GM19239 (cell line): ENCODE measurements around the gene PTCH2.
A peak's percentile ranks its signal among the peaks of the same experiment; 100 is the strongest.
"Not testable (repeated sequence)": the region's sequence is repeated elsewhere in the genome, so short reads cannot be mapped to it uniquely, and the experiment has no call there.

ENCODE experiments used
- DNase-seq: peaks from one replicate; pipeline ENCODE4 v3.0.0; 2011; ENCODE audit warnings: low spot score; ENCODE audit not compliant: insufficient read length
- FAIRE-seq: peaks from 2 replicates; lab custom pipeline; 2011; peaks lifted over from hg19 to GRCh38; lab: Jason Lieb, UNC

PTCH2 gene

DNA sequence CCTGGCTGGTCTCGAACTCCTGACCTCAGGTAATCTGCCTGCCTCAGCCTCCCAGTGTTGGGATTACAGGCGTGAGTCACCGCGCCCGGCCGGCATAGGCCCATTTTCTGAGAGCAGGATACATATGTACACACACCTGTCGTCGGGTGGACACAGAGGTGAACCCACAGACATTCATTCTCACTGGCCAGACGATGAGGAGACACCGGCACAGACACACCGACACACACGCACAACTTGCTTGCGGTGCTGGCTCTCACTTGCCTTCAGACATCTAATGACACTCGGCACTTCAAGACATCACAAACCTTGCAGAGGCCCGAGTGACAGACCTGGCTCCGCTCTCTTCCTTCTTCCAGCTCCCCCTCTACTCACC is 579 bp downstream of the PTCH2 start:
- no peak for DNase-seq
- no peak for FAIRE-seq

DNA sequence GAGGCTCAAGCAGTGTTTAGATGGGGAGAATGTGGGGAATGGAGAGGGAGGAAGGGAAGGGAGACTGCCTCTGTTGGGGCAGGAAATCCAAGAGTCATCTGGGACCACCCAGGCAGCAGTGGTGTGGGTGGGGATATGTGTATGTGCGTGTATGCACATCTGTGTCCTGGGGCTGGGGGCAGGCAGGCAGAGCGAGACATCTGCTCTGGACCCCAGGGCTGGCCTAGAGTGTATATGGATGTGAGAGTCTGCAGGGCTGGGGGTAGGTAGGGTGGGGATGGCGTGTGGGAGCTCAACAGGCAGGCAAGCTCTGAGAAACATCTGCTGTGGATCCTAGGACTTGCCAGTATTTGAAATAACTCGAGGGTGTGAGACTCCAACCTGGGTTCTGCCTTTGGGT is 3.5 kb downstream of the PTCH2 start:
- FAIRE-seq (no peak), DNase-seq (no peak)

DNA sequence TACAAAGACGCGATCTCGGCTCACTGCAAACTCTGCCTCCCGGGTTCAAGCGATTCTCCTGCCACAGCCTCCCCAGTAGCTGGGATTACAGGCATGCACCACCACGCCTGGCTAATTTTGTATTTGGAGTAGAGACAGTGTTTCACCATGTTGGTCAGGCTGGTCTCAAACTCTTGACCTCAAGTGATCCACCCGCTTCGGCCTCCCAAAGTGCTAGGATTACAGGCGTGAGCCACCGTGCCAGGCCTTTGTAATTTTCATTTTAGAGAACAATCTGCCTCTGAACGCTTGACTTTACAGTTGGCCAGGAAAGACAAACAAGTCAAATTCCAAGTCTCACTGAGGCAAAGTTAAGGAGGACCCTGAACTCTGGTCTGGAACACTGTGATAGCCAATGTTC is 4.8 kb downstream of the PTCH2 start:
- FAIRE-seq, DNase-seq: not testable (repeated sequence)

DNA sequence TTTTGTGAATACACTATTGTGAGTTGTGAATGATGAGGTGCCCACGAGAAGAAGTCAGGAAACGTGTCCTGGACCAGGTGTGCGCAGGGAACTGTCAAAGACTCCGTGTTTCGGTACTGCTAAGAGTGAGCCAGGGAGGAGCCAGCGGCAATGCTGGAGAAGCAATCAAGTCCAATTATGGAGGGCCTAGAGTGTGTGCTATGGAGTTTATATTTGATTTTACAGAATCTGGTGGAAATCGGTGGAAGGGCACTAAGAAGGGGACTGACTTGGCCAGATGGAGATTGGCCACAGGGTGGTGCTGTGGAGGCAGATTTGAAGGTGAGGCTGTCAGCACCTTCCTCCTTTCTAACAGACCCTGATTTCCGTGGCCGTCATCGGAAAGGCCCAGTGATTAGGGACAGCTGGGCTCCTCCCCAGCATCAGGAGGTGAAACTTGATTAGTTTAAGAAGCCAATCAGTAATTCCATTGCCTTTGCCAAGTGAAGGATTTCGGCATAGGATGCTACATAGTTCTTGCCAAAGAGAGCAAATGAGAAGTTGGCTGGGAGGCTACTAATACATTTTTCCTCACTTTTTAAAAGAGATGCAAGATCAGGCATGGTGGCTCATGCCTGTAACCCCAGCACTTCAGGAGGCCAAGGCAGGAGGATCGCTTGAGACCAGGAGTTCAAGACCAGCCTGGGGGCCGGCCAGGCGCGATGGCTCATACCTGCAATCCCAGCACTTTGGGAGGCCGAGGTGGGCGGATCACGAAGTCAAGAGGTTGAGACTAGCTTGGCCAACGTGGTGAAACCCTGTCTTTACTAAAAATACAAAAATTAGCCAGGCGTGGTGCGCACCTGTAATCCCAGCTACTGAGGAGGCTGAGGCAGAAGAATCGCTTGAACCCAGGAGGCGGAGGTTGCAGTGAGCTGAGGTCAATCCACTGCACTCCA is 7.0 kb downstream of the PTCH2 start:
- peak; percentile 97 for FAIRE-seq
- DNase-seq, result peak; percentile 89

DNA sequence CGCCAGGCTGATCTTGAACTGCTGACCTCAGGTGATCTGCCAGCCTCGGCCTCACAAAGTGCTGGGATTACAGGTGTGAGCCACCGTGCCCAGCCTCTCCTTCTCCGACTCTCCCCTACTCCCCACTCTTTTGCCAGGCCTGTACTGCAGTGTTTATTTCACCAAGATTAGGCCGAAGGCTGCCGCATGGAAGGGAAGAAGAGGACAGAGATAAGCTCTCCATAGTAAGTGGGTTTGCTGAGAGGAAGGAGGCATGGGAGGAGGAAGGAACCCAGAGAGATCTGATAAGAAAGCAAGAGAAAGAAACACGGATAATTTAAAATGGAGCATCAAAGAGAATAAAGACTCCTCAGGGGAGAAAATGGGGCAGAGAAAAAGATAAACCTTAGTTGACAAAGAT is 8.7 kb downstream of the PTCH2 start:
- no peak for DNase-seq
- no peak for FAIRE-seq

DNA sequence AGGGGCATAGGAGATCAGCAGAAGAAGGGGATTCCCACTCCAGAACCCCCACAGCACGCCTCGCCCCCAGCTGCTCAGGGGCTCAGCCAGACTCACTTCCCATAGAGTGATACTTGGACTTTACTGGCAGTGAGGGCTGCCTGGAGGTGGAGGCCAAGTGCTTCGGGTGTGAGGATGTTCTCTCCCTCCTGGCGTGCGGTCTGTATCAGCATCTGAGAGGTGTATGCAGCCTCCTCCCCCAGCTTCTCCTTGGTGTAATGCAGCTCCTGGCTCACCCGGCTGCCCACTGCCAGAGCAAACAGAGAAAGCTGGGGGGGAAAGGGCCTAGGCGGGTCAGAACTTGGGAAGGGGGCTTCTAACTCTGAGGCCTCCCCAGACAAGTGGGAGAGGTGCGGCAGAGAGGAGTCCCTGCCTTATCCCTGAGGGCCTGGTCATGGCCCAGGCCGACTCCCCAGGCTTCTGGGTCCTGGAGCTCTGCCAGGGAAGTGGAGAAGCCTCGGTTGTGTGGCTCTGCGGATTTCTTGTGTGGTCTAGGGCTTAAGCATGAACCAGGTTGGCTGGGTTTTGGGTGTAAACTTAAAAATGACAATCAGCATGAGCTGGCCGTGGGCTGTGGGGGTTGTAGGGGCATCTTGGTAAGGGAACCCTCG is 10.9 kb downstream of the PTCH2 start:
- DNase-seq (no peak), FAIRE-seq (no peak)

DNA sequence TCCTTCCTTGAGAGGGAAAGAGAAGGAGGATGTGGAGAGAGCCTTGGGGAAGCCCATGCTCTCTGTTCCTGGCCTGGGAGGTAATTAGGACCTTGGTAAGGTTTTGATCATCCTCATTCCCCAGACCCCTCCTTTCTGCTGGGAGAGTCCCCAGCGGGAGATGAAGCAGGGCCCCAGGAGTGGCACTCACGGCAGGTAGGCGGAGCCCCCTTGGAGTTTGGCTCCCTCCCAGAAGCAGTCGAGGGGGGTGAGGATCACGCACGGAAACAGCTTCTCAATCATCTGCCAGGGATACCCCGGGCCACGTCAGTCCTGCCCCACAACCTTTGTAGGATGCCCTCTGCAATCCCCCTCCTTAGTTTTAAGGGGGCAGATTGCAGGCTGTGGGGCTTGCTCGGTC is 11.5 kb downstream of the PTCH2 start:
- DNase-seq, result no peak
- no peak for FAIRE-seq

DNA sequence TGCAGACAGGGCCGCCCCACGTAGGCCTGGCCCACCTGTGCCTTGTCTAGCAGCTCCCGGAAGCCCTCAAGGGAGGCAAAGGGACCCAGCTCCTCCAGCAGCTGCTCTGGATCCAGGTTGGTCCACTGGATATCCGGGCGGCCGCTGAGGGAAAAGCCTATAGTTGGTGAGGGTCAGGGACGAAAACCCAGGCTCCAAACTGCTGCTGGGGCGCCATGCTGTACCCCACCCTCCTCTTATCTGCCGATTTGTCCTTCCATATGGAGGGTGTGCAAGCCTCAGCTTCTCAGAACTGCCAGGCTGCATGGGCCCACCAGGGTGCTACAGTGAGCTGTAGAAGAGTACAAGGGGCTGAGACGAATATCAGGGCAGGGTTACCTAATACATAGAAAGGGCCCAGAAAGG is 12.2 kb downstream of the PTCH2 start:
- DNase-seq (no peak), FAIRE-seq (no peak)

DNA sequence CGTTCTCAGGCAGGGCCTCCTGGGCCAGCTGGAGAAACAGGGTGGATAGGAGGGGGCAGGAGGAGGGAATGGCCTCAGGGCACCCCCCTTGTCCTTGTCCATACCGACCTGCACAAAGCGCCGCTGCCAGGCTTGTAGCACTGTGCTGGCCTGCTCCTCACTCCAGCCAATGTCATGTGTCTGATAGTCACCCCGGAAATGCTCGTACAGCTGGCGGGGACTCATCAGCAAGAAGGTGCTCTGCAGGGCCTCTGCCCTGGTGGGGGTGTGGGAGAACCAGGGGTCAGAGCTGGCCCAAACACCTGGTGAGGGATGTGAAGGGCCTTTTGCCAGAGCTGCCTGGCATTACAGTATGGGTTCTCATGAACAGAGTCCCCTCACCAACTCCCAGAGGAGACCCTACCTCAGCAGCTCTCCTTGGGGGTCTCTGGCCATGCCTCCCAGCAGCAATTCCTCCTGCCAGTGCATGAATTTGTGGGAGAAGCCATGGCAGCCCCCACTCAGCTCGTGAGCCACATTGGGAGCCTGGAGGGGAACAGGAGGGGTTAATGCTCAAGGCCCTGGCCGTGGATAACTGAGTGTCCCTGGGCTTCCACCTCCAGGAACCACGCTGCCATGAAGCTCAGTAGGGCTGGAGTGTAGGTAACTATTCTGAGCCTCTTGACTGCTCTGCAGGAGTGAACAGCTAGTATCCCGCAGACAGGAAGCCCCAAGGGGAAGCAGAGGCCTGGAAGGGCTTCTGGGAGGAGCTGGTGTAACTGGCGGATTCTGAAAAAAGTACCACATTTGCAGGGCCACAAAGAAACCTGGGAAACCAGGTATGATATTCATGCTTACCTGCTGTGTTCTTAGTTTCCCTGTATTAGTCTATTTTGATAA is 13.3 kb downstream of the PTCH2 start:
- FAIRE-seq (no peak), DNase-seq (no peak)

DNA sequence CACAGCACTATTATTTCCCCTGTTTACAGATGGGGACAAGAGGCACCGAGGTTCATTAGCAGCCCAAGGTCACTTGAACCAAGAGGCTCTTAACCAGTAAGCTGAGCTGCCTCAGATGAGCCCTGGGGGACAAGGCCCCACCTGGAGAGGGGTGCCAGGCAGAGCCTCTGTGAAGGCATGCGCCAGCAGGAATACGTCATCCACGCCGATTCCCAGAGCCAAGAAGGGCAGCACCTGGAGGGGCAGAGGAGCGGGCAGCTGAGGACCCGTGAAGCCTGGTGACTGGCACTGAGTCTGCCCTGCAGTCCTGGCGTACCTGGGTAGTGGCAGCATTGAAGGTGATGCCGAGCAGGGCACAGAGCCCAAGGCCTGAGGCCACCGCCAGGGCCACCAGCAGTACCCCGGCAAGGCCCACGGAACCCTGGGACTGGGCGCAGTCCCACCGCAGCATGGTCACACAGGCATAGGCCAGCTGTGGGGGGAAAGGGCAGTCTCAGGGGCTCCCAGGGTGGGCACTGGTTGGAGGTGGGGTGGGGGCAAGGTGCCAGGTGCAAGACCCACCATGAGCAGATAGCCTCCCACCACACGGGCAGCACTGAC is 14.1 kb downstream of the PTCH2 start:
- DNase-seq (no peak), FAIRE-seq (no peak)

DNA sequence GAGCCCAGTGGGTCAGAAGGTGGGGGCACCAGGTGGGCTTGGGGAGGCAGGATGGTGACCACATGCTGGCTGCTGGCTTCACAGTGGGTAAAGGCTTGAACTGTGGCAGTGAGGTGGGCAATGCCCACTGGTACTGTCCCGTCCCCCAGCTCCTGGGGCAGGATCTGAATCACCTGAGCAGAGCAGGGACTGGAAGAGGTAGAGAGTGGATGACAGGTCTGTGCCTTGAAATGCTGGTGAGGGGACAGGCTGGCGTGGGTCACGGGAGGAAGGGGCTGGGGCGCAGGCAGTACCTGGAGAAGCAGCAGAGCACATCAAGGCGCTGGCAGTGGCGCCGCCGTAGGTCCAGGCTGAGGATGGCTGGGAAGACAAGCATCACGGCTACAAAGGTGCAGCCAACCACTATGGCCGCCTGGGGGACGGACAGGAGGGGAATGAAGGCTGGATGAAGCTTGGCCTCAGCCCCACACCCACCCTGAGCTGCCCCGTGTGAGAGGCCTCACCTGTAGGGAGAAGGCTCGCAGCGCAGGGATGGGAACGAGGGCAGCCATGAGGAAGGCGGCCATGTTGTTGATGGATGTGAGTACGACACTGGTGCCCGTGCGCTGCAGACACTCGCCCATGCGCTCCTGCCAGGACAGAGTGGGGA is 14.9 kb downstream of the PTCH2 start:
- DNase-seq, result no peak
- FAIRE-seq, result no peak

DNA sequence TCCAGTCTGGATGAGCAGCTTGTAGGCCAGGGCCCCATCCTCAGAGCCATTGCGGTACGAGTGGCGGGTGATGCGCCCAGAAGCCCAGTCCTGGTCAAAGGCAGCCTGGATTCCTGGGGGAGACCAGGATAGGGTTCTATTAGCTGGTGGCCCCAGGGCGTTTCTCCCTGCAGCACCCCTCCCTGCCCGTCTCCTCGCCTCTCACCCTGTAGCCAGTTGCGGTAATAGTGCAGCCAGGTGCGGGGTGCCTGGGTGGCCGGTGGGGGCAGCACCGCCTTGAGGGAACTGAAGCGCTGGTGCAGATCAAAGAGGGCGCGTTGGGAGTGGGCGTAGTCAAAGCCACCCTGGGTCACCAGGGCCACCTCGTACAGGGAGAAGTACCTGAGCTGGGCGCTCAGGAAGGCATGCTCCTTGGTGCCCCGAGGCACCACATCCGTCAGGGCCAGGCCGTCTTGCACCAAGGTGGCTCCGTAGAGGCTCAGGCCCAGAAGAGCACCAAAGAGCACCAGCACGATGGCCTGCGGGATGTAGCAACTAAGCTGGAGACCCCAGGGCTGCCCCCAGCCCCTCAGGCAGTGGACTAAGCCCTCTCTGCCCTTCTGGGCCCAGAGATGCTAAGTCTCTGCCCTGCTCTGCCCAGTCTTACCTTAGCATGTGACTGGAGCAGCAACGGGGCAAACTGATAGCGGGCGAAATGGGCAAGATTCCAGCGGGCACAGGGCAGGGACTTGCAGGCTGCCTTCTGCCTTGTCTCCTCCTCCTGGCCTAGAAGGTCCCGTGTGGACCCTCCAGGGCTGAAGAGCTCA is 15.7 kb downstream of the PTCH2 start:
- FAIRE-seq (no peak), DNase-seq (no peak)

DNA sequence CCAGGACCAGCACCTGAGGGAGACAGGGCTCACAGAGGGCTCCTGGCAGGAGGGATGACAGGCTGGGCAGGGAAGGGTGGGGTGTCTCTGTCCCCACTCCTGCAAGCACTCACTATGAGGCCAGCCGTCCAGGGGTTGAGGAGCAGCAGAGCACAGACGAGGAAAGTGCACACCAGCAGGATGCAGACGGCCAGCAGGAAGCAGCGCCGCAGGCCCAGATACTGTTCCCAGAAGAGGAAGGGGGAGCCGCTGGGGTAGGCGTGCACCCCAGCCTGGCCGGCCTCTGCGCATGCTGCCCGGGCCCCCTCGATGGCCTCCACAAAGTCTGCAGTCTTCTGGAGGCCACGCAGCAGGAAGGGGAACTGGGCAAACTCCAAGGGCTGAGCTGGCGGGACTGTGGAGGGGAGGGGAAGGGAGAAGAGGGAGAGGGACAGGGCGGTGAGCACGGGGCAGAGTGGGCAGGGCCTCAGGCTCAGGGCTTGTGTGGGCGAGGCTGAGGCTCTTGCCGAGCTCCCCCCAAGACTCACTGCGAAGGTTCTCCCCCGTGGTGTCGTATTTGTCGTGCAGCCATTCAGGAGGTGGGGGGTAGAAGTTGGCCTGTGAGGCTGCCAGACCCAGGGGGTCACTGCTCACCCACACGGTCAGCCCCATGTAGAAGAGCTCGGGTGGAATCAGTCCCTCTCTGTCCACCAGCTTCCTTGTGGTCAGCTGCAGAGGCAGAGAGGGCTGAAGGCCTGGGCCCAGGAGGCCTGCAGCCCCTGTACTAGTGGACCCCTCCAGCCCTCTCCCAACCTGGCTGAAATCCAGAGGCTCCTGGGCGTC is 16.5 kb downstream of the PTCH2 start:
- DNase-seq (no peak), FAIRE-seq (no peak)

DNA sequence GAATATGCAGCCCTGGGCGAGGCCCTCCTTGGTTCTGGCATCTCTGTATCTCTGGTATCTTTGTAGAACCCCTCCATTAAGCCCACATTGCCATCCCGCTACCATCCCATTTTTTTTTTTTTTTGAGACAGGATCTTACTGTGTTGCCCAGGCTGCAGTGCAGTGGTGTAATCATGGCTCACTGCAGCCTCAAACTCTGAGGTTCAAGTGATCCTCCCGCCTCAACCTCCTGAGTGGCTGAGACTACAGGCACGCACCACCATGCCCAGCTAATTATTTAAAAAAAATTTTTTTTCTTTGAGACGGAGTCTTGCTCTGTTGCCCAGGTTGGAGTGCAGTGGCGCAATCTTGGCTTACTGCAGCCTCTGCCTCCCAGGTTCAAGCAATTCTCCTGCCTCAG is 18.7 kb downstream of the PTCH2 start:
- FAIRE-seq, DNase-seq: not testable (repeated sequence)

DNA sequence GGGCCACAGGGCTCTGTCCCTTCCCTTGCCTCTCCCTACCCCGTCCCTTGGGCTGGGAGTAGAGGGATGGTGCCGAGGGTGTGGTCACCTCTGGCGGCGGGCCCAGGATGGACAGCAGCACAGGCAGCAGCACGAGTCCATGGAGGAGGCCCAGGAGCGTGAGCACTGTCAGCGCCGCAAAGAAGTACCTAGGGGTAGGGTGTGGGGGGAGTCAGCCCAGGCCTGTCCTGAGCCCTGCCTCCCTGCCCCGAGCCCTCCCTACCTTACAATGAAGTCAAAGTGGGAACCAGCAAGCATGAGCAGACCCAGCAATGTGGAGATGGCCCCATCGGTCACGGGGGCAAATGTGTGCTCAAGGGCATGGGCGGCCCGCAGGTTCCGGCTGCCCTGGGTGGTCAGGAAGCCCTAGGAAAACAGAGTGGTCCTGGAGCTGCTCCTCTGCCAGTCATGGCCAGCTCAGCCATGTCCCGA is 20.0 kb downstream of the PTCH2 start:
- FAIRE-seq, result no peak
- no peak for DNase-seq

DNA sequence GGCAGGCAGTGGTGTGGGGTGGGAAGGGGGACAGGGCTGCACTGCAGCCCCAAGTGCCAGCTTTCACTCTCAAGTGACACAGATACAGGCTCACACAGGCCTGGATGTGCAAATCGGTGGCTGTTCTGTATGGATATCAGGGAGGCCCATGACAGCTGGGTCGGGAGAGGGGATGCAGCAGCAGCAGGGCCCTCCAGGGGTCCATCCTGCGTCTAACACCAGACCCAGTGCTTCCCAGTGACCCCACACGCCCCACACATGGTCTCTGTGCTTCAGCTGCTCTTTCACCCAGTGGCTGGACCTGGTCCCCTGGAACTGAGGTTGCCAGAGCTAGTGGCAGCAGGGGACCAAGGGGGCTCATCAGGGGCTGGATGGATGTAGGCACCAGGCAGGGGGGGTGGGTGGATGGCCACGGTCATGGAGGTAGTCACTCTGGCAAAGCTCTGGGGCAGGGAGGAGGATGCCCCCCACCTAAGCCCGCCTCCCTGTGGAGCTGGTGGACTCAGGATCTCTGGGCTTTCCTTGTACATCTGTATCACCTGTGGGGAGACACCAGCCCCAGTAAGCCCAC is 20.8 kb downstream of the PTCH2 start:
- FAIRE-seq (no peak), DNase-seq (no peak)

DNA sequence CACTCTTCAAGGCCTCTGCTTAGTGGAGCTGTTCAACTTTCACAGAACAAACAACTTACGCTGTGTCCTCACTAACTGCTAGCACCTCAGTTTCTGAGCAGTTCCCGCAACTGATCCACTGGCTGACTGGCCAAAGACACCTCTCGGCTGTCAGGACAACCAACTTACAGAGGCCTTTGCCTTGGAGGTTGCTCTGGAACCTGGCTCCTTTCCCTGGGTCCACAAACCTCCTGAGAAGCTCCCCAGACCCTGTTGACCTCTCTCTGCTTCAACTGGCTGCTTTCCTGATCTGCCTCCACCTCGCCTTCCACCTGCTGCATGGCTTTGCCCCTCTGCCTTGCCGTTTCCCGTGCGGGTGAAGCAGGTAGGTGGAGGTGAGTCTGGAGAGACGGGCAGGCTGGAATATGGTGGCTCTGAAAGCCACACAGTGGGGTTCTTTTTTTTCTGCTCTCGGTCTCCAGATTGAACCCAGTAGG is 21.8 kb downstream of the PTCH2 start:
- DNase-seq (no peak), FAIRE-seq (no peak)
